HepG2 (cell line): ENCODE results near the gene C10orf67. TPM values are rescaled to one million over a fixed set of nuclear protein-coding genes. Genes with fewer than 3 reads are reported as not detected.

ENCODE experiments used
- BRCA1 ChIP-seq: sonication (generic); formaldehyde crosslinking; IDR thresholded peaks from 2 replicates; pipeline ENCODE4 v1.4.0; 2020; ENCODE audit warnings: missing genetic modification reagents
- CBX2 ChIP-seq, 2 experiments: fragments of 200-600 bp in 1 of 2; sonication (generic); formaldehyde crosslinking in 1 of 2; IDR thresholded peaks; 2 replicates each; pipeline versions ENCODE4 v1.7.0 to v1.8.1; 2018 to 2022; ENCODE audit warnings: low read depth in 2 of 2, low read length in 1 of 2, mild to moderate bottlenecking in 1 of 2, missing genetic modification reagents in 1 of 2
- EP300 ChIP-seq, 3 experiments: sonication (generic) in 1 of 3; formaldehyde crosslinking in 1 of 3; IDR thresholded peaks; 2 replicates each; pipeline versions ENCODE4 v1.5.1 to v1.6.1; 2011 to 2020; ENCODE audit warnings: low read depth in 2 of 3, low read length in 2 of 3, borderline replicate concordance in 1 of 3, improper control_type of control experiment in 1 of 3, mild to moderate bottlenecking in 1 of 3, missing genetic modification reagents in 1 of 3, moderate library complexity in 1 of 3
- FOXA1 ChIP-seq, 2 experiments: fragments of 450-650 bp in 1 of 2; sonication (generic) in 1 of 2; formaldehyde crosslinking in 1 of 2; IDR thresholded peaks; 2 replicates each; pipeline versions ENCODE4 v1.4.0 to v1.6.1; 2016 to 2020; ENCODE audit warnings: missing genetic modification reagents in 1 of 2
- FOXA3 ChIP-seq: IDR thresholded peaks from 2 replicates; pipeline ENCODE4 v1.6.1; 2016; ENCODE audit warnings: missing genetic modification reagents, missing compliant biosample characterization
- FOXP1 ChIP-seq, 2 experiments: fragments of 450-650 bp in 1 of 2; IDR thresholded peaks; 2 replicates each; pipeline ENCODE4 v1.6.1; 2017 to 2018; ENCODE audit warnings: antibody characterized with exemption in 1 of 2
- GATAD2A ChIP-seq: IDR thresholded peaks from 2 replicates; pipeline ENCODE4 v1.6.1; 2016
- HNRNPLL ChIP-seq: fragments of 200-400 bp; formaldehyde crosslinking; IDR thresholded peaks from 2 replicates; pipeline ENCODE4 v1.6.1; 2017; ENCODE audit warnings: mild to moderate bottlenecking, low read depth, low read length; ENCODE audit not compliant: poor library complexity, severe bottlenecking
- HOXA9 ChIP-seq: sonication (generic); formaldehyde crosslinking; IDR thresholded peaks from 2 replicates; pipeline ENCODE4 v1.8.1; 2022; ENCODE audit warnings: missing genetic modification reagents, mild to moderate bottlenecking, moderate library complexity, borderline replicate concordance
- MTF2 ChIP-seq: sonication (generic); formaldehyde crosslinking; IDR thresholded peaks from 2 replicates; pipeline ENCODE4 v1.5.0; 2020; ENCODE audit warnings: missing genetic modification reagents, borderline replicate concordance
- SIX1 ChIP-seq: sonication (generic); formaldehyde crosslinking; IDR thresholded peaks from 2 replicates; pipeline ENCODE4 v1.4.0; 2020; ENCODE audit warnings: missing genetic modification reagents, borderline replicate concordance
- SIX4 ChIP-seq: sonication (generic); formaldehyde crosslinking; IDR thresholded peaks from 2 replicates; pipeline ENCODE4 v1.4.0; 2020; ENCODE audit warnings: missing genetic modification reagents
- SMAD3 ChIP-seq: sonication (generic); formaldehyde crosslinking; IDR thresholded peaks from 2 replicates; pipeline ENCODE4 v1.4.0; 2020; ENCODE audit warnings: missing genetic modification reagents
- SOX6 ChIP-seq, 2 experiments: fragments of 450-650 bp in 1 of 2; sonication (generic) in 1 of 2; formaldehyde crosslinking in 1 of 2; IDR thresholded peaks; 2 replicates each; pipeline versions ENCODE4 v1.4.0 to v1.6.1; 2017 to 2020; ENCODE audit warnings: antibody characterized with exemption in 1 of 2, mild to moderate bottlenecking in 1 of 2, missing genetic modification reagents in 1 of 2
- TARDBP ChIP-seq: sonication (generic); formaldehyde crosslinking; IDR thresholded peaks from 2 replicates; pipeline ENCODE4 v1.8.0; 2022; ENCODE audit warnings: mild to moderate bottlenecking, missing genetic modification reagents
- THYN1 ChIP-seq: sonication (generic); formaldehyde crosslinking; IDR thresholded peaks from 2 replicates; pipeline ENCODE4 v1.8.1; 2023; ENCODE audit warnings: low read depth, mild to moderate bottlenecking, moderate library complexity, missing genetic modification reagents, borderline replicate concordance
- ZNF121 ChIP-seq: sonication (generic); formaldehyde crosslinking; IDR thresholded peaks from 2 replicates; pipeline ENCODE4 v1.5.0; 2020; ENCODE audit warnings: mild to moderate bottlenecking, missing genetic modification reagents
- ZNF33A ChIP-seq: sonication (generic); formaldehyde crosslinking; IDR thresholded peaks from 2 replicates; pipeline ENCODE4 v1.5.1; 2020; ENCODE audit warnings: missing genetic modification reagents, mild to moderate bottlenecking, moderate library complexity, borderline replicate concordance
- ZNF563 ChIP-seq: sonication (generic); formaldehyde crosslinking; IDR thresholded peaks from 2 replicates; pipeline ENCODE4 v1.8.0; 2022; ENCODE audit warnings: mild to moderate bottlenecking, moderate library complexity, missing genetic modification reagents
- polyA plus RNA-seq, 8 experiments: library from polyadenylated mRNA; depleted of rRNA in 3 of 8; stranded (reverse) in 7 of 8; unstranded in 1 of 8; fragments of >200 nt; fragmentation: Illumina TruSeq in 4 of 8; extraction: Trizol in 4 of 8; gene quantifications; 2 replicates each; pipeline versions ENCODE4 v1.2.1 to v1.2.3, GENCODE V29; 2011 to 2016; ENCODE audit warnings: low read depth in 4 of 8, missing spikeins in 1 of 8, mixed read lengths in 1 of 8; ENCODE audit not compliant: insufficient read depth in 1 of 8
- total RNA-seq, 5 experiments: library from RNA; depleted of rRNA; stranded (reverse); fragments of >200 nt; fragmentation: Illumina TruSeq; extraction: Trizol; gene quantifications; 2 replicates each; pipeline ENCODE4 v1.2.3, GENCODE V29; 2016; ENCODE audit warnings: low read depth in 1 of 5
- TF ChIP-seq, protein P1 (sequence below): IDR thresholded peaks from 2 replicates; pipeline ENCODE4 v1.4.0; 2020; ENCODE audit warnings: mild to moderate bottlenecking, missing genetic modification reagents
- TF ChIP-seq, protein P2 (sequence below), 2 experiments: fragments of 450-650 bp in 1 of 2; sonication (generic) in 1 of 2; formaldehyde crosslinking; IDR thresholded peaks; 2 replicates each; pipeline versions ENCODE4 v1.5.0 to v1.8.0; 2020 to 2022; ENCODE audit warnings: mild to moderate bottlenecking in 1 of 2, missing genetic modification reagents in 1 of 2
- TF ChIP-seq, protein P3 (sequence below): sonication (generic); formaldehyde crosslinking; IDR thresholded peaks from 2 replicates; pipeline ENCODE4 v1.5.0; 2020; ENCODE audit warnings: missing genetic modification reagents

The C10orf67 gene
- total and polyA plus RNA-seq, 2 of the 13 experiments (the other 11 are each of a cell fraction or from before 2014, with no cell fraction given) = not detected

DNA sequence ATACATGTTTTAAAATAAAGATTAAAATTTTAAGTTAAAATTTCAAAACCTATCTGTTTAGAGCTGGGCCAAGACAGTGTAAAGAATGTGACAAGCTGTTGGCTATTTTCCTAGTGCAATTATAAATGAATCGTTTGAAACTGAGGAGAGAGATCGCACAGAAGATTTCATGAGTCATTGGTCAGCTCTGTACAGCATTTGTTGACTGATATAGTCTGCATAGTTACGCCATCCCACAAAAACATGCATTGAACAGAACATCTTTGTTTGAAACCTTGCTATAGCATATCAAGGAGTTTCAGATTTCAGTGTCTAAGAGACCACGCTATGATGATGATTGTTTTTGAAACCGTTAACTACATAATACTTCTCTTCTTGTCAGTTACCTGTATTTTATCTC lies 1.3 kb upstream of the C10orf67 start (continued):
- TF ChIP-seq, protein P1, sequence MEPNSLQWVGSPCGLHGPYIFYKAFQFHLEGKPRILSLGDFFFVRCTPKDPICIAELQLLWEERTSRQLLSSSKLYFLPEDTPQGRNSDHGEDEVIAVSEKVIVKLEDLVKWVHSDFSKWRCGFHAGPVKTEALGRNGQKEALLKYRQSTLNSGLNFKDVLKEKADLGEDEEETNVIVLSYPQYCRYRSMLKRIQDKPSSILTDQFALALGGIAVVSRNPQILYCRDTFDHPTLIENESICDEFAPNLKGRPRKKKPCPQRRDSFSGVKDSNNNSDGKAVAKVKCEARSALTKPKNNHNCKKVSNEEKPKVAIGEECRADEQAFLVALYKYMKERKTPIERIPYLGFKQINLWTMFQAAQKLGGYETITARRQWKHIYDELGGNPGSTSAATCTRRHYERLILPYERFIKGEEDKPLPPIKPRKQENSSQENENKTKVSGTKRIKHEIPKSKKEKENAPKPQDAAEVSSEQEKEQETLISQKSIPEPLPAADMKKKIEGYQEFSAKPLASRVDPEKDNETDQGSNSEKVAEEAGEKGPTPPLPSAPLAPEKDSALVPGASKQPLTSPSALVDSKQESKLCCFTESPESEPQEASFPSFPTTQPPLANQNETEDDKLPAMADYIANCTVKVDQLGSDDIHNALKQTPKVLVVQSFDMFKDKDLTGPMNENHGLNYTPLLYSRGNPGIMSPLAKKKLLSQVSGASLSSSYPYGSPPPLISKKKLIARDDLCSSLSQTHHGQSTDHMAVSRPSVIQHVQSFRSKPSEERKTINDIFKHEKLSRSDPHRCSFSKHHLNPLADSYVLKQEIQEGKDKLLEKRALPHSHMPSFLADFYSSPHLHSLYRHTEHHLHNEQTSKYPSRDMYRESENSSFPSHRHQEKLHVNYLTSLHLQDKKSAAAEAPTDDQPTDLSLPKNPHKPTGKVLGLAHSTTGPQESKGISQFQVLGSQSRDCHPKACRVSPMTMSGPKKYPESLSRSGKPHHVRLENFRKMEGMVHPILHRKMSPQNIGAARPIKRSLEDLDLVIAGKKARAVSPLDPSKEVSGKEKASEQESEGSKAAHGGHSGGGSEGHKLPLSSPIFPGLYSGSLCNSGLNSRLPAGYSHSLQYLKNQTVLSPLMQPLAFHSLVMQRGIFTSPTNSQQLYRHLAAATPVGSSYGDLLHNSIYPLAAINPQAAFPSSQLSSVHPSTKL (CRISPR knock-in tag) = peak; percentile 85
- TF ChIP-seq, protein P2, sequence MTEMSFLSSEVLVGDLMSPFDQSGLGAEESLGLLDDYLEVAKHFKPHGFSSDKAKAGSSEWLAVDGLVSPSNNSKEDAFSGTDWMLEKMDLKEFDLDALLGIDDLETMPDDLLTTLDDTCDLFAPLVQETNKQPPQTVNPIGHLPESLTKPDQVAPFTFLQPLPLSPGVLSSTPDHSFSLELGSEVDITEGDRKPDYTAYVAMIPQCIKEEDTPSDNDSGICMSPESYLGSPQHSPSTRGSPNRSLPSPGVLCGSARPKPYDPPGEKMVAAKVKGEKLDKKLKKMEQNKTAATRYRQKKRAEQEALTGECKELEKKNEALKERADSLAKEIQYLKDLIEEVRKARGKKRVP (CRISPR knock-in tag; IDR thresholded peaks at IDR 0.05) = 0 out of 4 replicates have a peak, but pooled peaks of 1 of the 2 experiments have one; percentile 19
- TF ChIP-seq HOXA9 (CRISPR knock-in tag) = no peak
- TF ChIP-seq SIX4 = peak; percentile 92
- TF ChIP-seq TARDBP = 0 out of 2 replicates have a peak, but pooled peaks have one; percentile 19
- TF ChIP-seq GATAD2A (CRISPR knock-in tag) = peak; percentile 86
- peak; percentile 87; the same call in 1 of the 2 replicates for TF ChIP-seq SIX1 (CRISPR knock-in tag)
- TF ChIP-seq FOXP1 (IDR thresholded peaks at IDR 0.05) = no peak
- peak; percentile 39; the same call in 1 of the 2 replicates for TF ChIP-seq FOXP1 (CRISPR knock-in tag; IDR thresholded peaks at IDR 0.05)
- TF ChIP-seq EP300 (IDR thresholded peaks at IDR 0.05; ENCODE audit: low read depth in 2 of 2, low read length in 2 of 2) = peak; percentile 19 to 61; a peak in 2 of 4 replicates
- no peak; the same call in 1 of the 2 replicates for TF ChIP-seq EP300 (CRISPR knock-in tag; IDR thresholded peaks at IDR 0.05; ENCODE audit: borderline replicate concordance)
- TF ChIP-seq CBX2 (IDR thresholded peaks at IDR 0.05; ENCODE audit: low read depth, low read length) = no peak
- TF ChIP-seq CBX2 (CRISPR knock-in tag; IDR thresholded peaks at IDR 0.05; ENCODE audit: low read depth) = no peak
- TF ChIP-seq ZNF121 (CRISPR knock-in tag) = no peak
- no peak for TF ChIP-seq SOX6 (IDR thresholded peaks at IDR 0.05)
- peak; percentile 66 for TF ChIP-seq SOX6 (CRISPR knock-in tag; IDR thresholded peaks at IDR 0.05)
- TF ChIP-seq BRCA1 (CRISPR knock-in tag) = no peak
- no peak for TF ChIP-seq SMAD3
- TF ChIP-seq THYN1 (CRISPR knock-in tag) = no peak
- no peak for TF ChIP-seq ZNF33A
- peak; percentile 76 for TF ChIP-seq FOXA3 (CRISPR knock-in tag)
- no peak for TF ChIP-seq HNRNPLL
- TF ChIP-seq, protein P3, sequence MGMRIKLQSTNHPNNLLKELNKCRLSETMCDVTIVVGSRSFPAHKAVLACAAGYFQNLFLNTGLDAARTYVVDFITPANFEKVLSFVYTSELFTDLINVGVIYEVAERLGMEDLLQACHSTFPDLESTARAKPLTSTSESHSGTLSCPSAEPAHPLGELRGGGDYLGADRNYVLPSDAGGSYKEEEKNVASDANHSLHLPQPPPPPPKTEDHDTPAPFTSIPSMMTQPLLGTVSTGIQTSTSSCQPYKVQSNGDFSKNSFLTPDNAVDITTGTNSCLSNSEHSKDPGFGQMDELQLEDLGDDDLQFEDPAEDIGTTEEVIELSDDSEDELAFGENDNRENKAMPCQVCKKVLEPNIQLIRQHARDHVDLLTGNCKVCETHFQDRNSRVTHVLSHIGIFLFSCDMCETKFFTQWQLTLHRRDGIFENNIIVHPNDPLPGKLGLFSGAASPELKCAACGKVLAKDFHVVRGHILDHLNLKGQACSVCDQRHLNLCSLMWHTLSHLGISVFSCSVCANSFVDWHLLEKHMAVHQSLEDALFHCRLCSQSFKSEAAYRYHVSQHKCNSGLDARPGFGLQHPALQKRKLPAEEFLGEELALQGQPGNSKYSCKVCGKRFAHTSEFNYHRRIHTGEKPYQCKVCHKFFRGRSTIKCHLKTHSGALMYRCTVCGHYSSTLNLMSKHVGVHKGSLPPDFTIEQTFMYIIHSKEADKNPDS (CRISPR knock-in tag) = no peak
- TF ChIP-seq ZNF563 = no peak
- TF ChIP-seq FOXA1 (IDR thresholded peaks at IDR 0.05) = no peak
- peak; percentile 52; the same call in 1 of the 2 replicates for TF ChIP-seq FOXA1 (CRISPR knock-in tag; IDR thresholded peaks at IDR 0.05)
- TF ChIP-seq MTF2 (CRISPR knock-in tag) = no peak
